Hepatocyte (in vitro differentiated cells): ENCODE measurements around the gene TPRKB.

Source experiments
- CTCF ChIP-seq: fragments of 200-600 bp; sonication (generic); IDR thresholded peaks from 2 replicates; pipeline ENCODE4 v1.5.1; 2016; ENCODE audit warnings: antibody characterized with exemption, mild to moderate bottlenecking; ENCODE audit not compliant: poor library complexity
- EZH2 ChIP-seq: fragments of 200-600 bp; sonication (generic); IDR thresholded peaks from 2 replicates; pipeline ENCODE4 v1.6.1; 2016; ENCODE audit warnings: antibody characterized with exemption, mild to moderate bottlenecking, borderline replicate concordance
- EZH2phosphoT487 ChIP-seq: fragments of 200-600 bp; sonication (generic); IDR thresholded peaks from one replicate; pipeline ENCODE4 v1.6.1; 2018; ENCODE audit warnings: antibody characterized with exemption, mild to moderate bottlenecking, low read depth, moderate library complexity; ENCODE audit not compliant: unreplicated experiment, severe bottlenecking

- TF ChIP-seq CTCF (no peak), EZH2 (no peak), EZH2phosphoT487 (no peak)
These were observed 33.5 kb downstream of the TPRKB start for GRCh38 chr2:73703675-73704074.
